Spleen (tissue), 11 donors: ENCODE data around the gene BABAM2. TPM values are rescaled to one million over a fixed set of nuclear protein-coding genes. Genes with fewer than 3 reads are reported as not detected.

Experiments
- DNase-seq: peaks from one replicate; pipeline ENCODE4 v3.0.0-alpha.2; 2020
- H3K27ac ChIP-seq, 8 donors: fragments of 200-600 bp; sonication (generic) in 7 of 8; 1 replicate in 4 of 8; 2 replicates in 4 of 8; pipeline versions ENCODE4 v1.5.0 to v1.8.0; 2016 to 2021; ENCODE audit warnings: inconsistent platforms in 4 of 8, mild to moderate bottlenecking in 4 of 8, moderate library complexity in 1 of 8
- H3K27me3 ChIP-seq, 7 donors: fragments of 200-600 bp; sonication (generic) in 6 of 7; replicated peaks in 1 of 7; 1 replicate in 4 of 7; 2 replicates in 3 of 7; pipeline versions ENCODE4 v1.5.0 to v1.8.0; 2016 to 2021; ENCODE audit warnings: inconsistent platforms in 3 of 7, mild to moderate bottlenecking in 1 of 7
- H3K36me3 ChIP-seq, 6 donors: fragments of 200-600 bp; sonication (generic) in 5 of 6; 1 replicate in 4 of 6; 2 replicates in 2 of 6; pipeline versions ENCODE4 v1.5.0 to v1.8.0; 2016 to 2021; ENCODE audit warnings: inconsistent platforms in 2 of 6
- H3K4me1 ChIP-seq, 6 donors: fragments of 200-600 bp; sonication (generic) in 5 of 6; 1 replicate in 3 of 6; 2 replicates in 3 of 6; pipeline versions ENCODE4 v1.5.0 to v1.8.0; 2016 to 2021; ENCODE audit warnings: inconsistent platforms in 3 of 6
- H3K4me3 ChIP-seq, 8 donors: fragments of 200-600 bp; sonication (generic) in 7 of 8; 1 replicate in 4 of 8; 2 replicates in 4 of 8; pipeline versions ENCODE4 v1.5.0 to v1.8.0; 2016 to 2021; ENCODE audit warnings: inconsistent platforms in 4 of 8, mild to moderate bottlenecking in 4 of 8, moderate library complexity in 2 of 8
- H3K9me3 ChIP-seq, 8 donors: fragments of 200-600 bp; sonication (generic) in 7 of 8; 1 replicate in 4 of 8; 2 replicates in 4 of 8; pipeline versions ENCODE4 v1.5.0 to v1.8.0; 2016 to 2021; ENCODE audit warnings: inconsistent platforms in 4 of 8
- CTCF ChIP-seq, 11 experiments: fragments of 200-600 bp in 7 of 11; fragments of 450-650 bp in 4 of 11; sonication (generic) in 4 of 11; IDR thresholded peaks in 8 of 11; conservative IDR thresholded peaks in 3 of 11; 1 replicate in 7 of 11; 2 replicates in 4 of 11; pipeline versions ENCODE4 v1.4.0 to v1.8.0; 2016 to 2021; ENCODE audit warnings: antibody characterized with exemption in 11 of 11, inconsistent platforms in 4 of 11, mild to moderate bottlenecking in 1 of 11
- POLR2A ChIP-seq, 3 donors: fragments of 450-650 bp; IDR thresholded peaks; one replicate each; pipeline ENCODE4 v1.5.1; 2017; ENCODE audit warnings: antibody characterized with exemption in 3 of 3, mild to moderate bottlenecking in 1 of 3
- POLR2AphosphoS5 ChIP-seq, 3 donors: sonication (generic); formaldehyde crosslinking; IDR thresholded peaks; one replicate each; pipeline ENCODE4 v1.5.1; 2017; ENCODE audit warnings: antibody characterized with exemption in 3 of 3
- WGBS, 5 donors: extraction: QIAGEN DNeasy Blood & Tissue Kit in 3 of 5; methylation state at CpG; one replicate each; pipeline versions ENCODE4 v1.1.5 to v1.1.7; 2013 to 2018; 5-methylcytosine and 5-hydroxymethylcytosine counted together
- intact Hi-C: fragments of 100-400 bp; cut with DNase I; formaldehyde crosslinking; loops from one replicate; pipeline ENCODE4 v1.15.0; 2023; ENCODE audit warnings: low total_unique reads
- polyA plus RNA-seq, 3 donors: library from polyadenylated mRNA; stranded (reverse); fragments of 200-250 nt; gene quantifications; one replicate each; pipeline ENCODE4 v1.2.1, GENCODE V29; 2013
- total RNA-seq, 7 donors: library from RNA; depleted of rRNA in 3 of 7; stranded (reverse); fragments of >200 nt in 3 of 7; fragmentation: NEBNext Ultra II Directional in 4 of 7; extraction: Animal tissue kit (Norgen Biotek cat#: 25700) in 4 of 7; gene quantifications; one replicate each; pipeline versions ENCODE4 v1.1.0 to v1.2.1, GENCODE V29; 2016 to 2021
- donor health status: healthy with polysubstance abuse.
- donor health status: DM: no; HTN: no; CAD: no; lungs with moderate emphysema.
- donor health status: DM: no; HTN: no; CAD: no.
- donor health status: Bipolar disorder and iron deficiency.
- donor health status: healthy.
- donor health status: DM: no; HTN: no; CAD: no.
- donor health status: DM: yes; HTN: yes; CAD: no.

Gene BABAM2
- total and polyA plus RNA-seq, 10 donors: 16.1 to 70.1 (median 55.0) TPM

- DNase-seq: peak; percentile 16
- TF ChIP-seq POLR2AphosphoS5 (IDR thresholded peaks at IDR 0.05) (no peak), POLR2A (IDR thresholded peaks at IDR 0.05) (no peak), CTCF (IDR thresholded peaks at IDR 0.05 in 8 of 11, conservative IDR thresholded peaks at IDR 0.05 in 3 of 11) (no peak)
- Histone ChIP-seq H3K4me3 (no peak overlapping the region), H3K9me3 (no peaks in the 10 kb centered on the region), H3K27ac (no peak overlapping the region), H3K27me3 (no peaks in the 10 kb centered on the region), H3K36me3 (no peaks in the 10 kb centered on the region), H3K4me1 (peaks cover 0 to 17% (median 14%) of the 10 kb centered on the region in 6 donors)
- 85 to 91% (median 88%) methylated on average over 11 of the region's 11 CpGs for WGBS, 5 donors
- intact Hi-C loops: no loop called here
Measured at GRCh38 chr2:28348921-28349320, 458.4 kb downstream of the BABAM2 start.

- Histone ChIP-seq H3K36me3 (no peaks in the 10 kb centered on the region), H3K27ac (no peak overlapping the region), H3K4me1 (peaks cover 0 to 18% (median 14%) of the 10 kb centered on the region in 6 donors), H3K27me3 (no peaks in the 10 kb centered on the region), H3K9me3 (no peaks in the 10 kb centered on the region), H3K4me3 (no peak overlapping the region)
- intact Hi-C loops: no loop called here
- TF ChIP-seq CTCF (IDR thresholded peaks at IDR 0.05 in 8 of 11, conservative IDR thresholded peaks at IDR 0.05 in 3 of 11) (no peak), POLR2A (IDR thresholded peaks at IDR 0.05) (no peak), POLR2AphosphoS5 (IDR thresholded peaks at IDR 0.05) (no peak)
- DNase-seq: peak; percentile 61
- WGBS, 5 donors: 84 to 91% (median 87%) methylated on average over 9 to 11 of the region's 11 CpGs
Measured at GRCh38 chr2:28349546-28350165, 459.1 kb downstream of the BABAM2 start.

GRCh38 chr2:28350196-28350595 is 459.7 kb downstream of the BABAM2 start:
- Histone ChIP-seq H3K36me3 (no peaks in the 10 kb centered on the region), H3K27me3 (no peaks in the 10 kb centered on the region), H3K27ac (no peak overlapping the region), H3K9me3 (no peaks in the 10 kb centered on the region), H3K4me3 (no peak overlapping the region), H3K4me1 (peaks cover 0 to 23% (median 16%) of the 10 kb centered on the region in 6 donors)
- no peak for TF ChIP-seq CTCF (IDR thresholded peaks at IDR 0.05 in 8 of 11, conservative IDR thresholded peaks at IDR 0.05 in 3 of 11)
- TF ChIP-seq POLR2AphosphoS5 (IDR thresholded peaks at IDR 0.05): no peak
- TF ChIP-seq POLR2A (IDR thresholded peaks at IDR 0.05): no peak
- 94 to 98% (median 97%) methylated on average over 14 to 17 of the region's 17 CpGs for WGBS, 5 donors
- intact Hi-C loops: no loop called here
- DNase-seq: peak; percentile 65

- intact Hi-C loops: no loop called here
- TF ChIP-seq POLR2A (IDR thresholded peaks at IDR 0.05): no peak
- no peak for TF ChIP-seq CTCF (IDR thresholded peaks at IDR 0.05 in 8 of 11, conservative IDR thresholded peaks at IDR 0.05 in 3 of 11)
- no peak for TF ChIP-seq POLR2AphosphoS5 (IDR thresholded peaks at IDR 0.05)
- peak; percentile 61 for DNase-seq
- Histone ChIP-seq H3K27ac (no peak overlapping the region), H3K36me3 (no peaks in the 10 kb centered on the region), H3K4me3 (no peak overlapping the region), H3K9me3 (no peaks in the 10 kb centered on the region), H3K4me1 (peaks cover 6 to 30% (median 21%) of the 10 kb centered on the region in 6 donors), H3K27me3 (no peaks in the 10 kb centered on the region)
- WGBS, 5 donors: 83 to 95% (median 91%) methylated on average over 2 to 11 of the region's 11 CpGs
Measured at GRCh38 chr2:28350791-28351285, 460.3 kb downstream of the BABAM2 start.
